DND-41 (cell line): ENCODE data around the gene FOS.

Experiments used
- EZH2 ChIP-seq: IDR thresholded peaks from 3 replicates; pipeline ENCODE4 v1.6.1; 2012; ENCODE audit warnings: borderline replicate concordance, low read depth, mild to moderate bottlenecking, moderate library complexity, low read length, inconsistent platforms; ENCODE audit not compliant: severe bottlenecking
- TF ChIP-seq, protein P1 (sequence below): IDR thresholded peaks from 2 replicates; pipeline ENCODE4 v1.5.1; 2012; ENCODE audit warnings: borderline replicate concordance, low read length, moderate library complexity, mild to moderate bottlenecking; ENCODE audit not compliant: poor library complexity, severe bottlenecking; ENCODE audit errors: extremely low read depth

DNA sequence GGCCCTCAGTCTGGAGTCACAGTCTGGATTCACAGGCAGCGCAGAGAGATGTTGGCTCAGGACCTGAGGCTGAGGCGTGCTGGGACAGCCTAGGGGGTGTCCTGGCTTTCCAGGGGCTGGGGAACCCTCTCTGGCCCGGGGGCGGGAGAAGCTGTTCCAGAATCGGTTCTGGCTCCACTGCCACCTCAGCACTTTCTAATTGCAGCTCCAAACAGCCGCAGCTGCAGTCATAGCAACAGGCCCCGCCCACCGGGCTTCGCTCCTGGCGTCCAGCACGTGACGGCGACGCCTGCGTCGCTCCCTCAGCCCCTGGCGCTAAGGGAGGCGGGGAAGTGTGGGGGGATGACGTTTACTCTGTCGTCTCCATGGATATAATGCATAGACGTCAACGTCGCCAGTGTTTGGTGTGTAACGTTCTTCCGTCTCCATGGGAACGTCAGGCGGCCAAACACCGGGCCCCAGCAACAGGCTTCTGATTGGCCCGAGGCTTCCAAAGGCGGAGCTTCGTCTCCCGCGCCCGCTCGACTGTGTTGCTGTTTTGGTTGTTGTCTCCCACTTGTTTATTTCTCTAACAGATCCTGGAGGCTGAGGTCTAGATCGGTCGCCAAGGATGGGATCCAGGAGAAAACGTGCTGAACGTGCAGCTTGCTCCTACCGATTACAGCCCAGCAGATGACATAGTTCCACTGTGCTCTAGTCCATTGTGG lies 19.7 kb upstream of the FOS start:
- TF ChIP-seq, protein P1, sequence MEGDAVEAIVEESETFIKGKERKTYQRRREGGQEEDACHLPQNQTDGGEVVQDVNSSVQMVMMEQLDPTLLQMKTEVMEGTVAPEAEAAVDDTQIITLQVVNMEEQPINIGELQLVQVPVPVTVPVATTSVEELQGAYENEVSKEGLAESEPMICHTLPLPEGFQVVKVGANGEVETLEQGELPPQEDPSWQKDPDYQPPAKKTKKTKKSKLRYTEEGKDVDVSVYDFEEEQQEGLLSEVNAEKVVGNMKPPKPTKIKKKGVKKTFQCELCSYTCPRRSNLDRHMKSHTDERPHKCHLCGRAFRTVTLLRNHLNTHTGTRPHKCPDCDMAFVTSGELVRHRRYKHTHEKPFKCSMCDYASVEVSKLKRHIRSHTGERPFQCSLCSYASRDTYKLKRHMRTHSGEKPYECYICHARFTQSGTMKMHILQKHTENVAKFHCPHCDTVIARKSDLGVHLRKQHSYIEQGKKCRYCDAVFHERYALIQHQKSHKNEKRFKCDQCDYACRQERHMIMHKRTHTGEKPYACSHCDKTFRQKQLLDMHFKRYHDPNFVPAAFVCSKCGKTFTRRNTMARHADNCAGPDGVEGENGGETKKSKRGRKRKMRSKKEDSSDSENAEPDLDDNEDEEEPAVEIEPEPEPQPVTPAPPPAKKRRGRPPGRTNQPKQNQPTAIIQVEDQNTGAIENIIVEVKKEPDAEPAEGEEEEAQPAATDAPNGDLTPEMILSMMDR = no peak
- no peak for TF ChIP-seq EZH2
